A549 (cell line): ENCODE results near the gene NETO2. TPM values are rescaled to one million over a fixed set of nuclear protein-coding genes. Genes with fewer than 3 reads are reported as not detected.

Source experiments
- ATAC-seq, 2 experiments: fragments of 200-7000 bp in 1 of 2; fragments of >200 bp in 1 of 2; cut with Nextera tagmentation in 1 of 2; cut with Tn5 transposase in 1 of 2; 3 replicates each; pipeline versions ENCODE4 v1.8.0 to v1.9.1; 2018 to 2020; ENCODE audit warnings: mild to moderate bottlenecking in 1 of 2, moderate library complexity in 1 of 2
- CTCF ChIA-PET: fragments of 300-600 bp; sonication (Branson Sonifier 250); formaldehyde crosslinking; extraction: SDS; loops from one replicate; lab custom pipeline; 2021; ENCODE audit warnings: antibody characterized with exemption, inconsistent platforms; lab: Yijun Ruan, JAX
- POLR2A ChIA-PET: fragments of 350-600 bp; formaldehyde crosslinking; extraction: SDS; loops from one replicate; lab custom pipeline; 2021; ENCODE audit warnings: antibody characterized with exemption, inconsistent platforms; lab: Yijun Ruan, JAX
- DNase-seq, 2 experiments: peaks; one replicate each; pipeline versions ENCODE4 v3.0.0 to v3.0.0-alpha.2; 2011 to 2016; ENCODE audit warnings: low read depth in 1 of 2, low spot score in 1 of 2
- FAIRE-seq: peaks from 2 replicates; lab custom pipeline; 2011; peaks lifted over from hg19 to GRCh38; lab: Jason Lieb, UNC
- H3K27ac ChIP-seq, 2 experiments: fragments of >200 bp; sonication (Bioruptor Twin); formaldehyde crosslinking; 3 replicates each; pipeline ENCODE4 v1.5.1; 2016 to 2017
- H3K4me1 ChIP-seq: fragments of >200 bp; sonication (Bioruptor Twin); formaldehyde crosslinking; 3 replicates; pipeline ENCODE4 v1.6.1; 2016
- H3K4me2 ChIP-seq: fragments of >200 bp; sonication (Bioruptor Twin); formaldehyde crosslinking; 3 replicates; pipeline ENCODE4 v1.6.1; 2016
- H3K4me3 ChIP-seq: fragments of >200 bp; sonication (Bioruptor Twin); formaldehyde crosslinking; 3 replicates; pipeline ENCODE4 v1.5.1; 2016
- H3K9me3 ChIP-seq: fragments of >200 bp; sonication (Bioruptor Twin); formaldehyde crosslinking; 3 replicates; pipeline ENCODE4 v1.6.1; 2016
- ATOH8 ChIP-seq: fragments of 250-450 bp; sonication (Bioruptor Pico); IDR thresholded peaks from 2 replicates; pipeline ENCODE4 v1.5.0; 2020; ENCODE audit warnings: low read depth, mild to moderate bottlenecking, moderate library complexity
- BCL3 ChIP-seq: fragments of >200 bp; sonication (Bioruptor Twin); formaldehyde crosslinking; IDR thresholded peaks from 3 replicates; pipeline ENCODE4 v1.6.1; 2016
- BHLHE40 ChIP-seq: IDR thresholded peaks from 2 replicates; pipeline ENCODE4 v1.6.1; 2012; ENCODE audit warnings: low read depth, low read length, inconsistent platforms
- CBX2 ChIP-seq: fragments of 200-600 bp; sonication (generic); IDR thresholded peaks from 2 replicates; pipeline ENCODE4 v1.6.1; 2016; ENCODE audit warnings: low read depth, mild to moderate bottlenecking, borderline replicate concordance
- ELK1 ChIP-seq: fragments of 150-350 bp; IDR thresholded peaks from 2 replicates; pipeline ENCODE4 v1.6.1; 2014; ENCODE audit warnings: low read depth, mild to moderate bottlenecking, low read length
- FOSB ChIP-seq: fragments of 250-450 bp; sonication (Bioruptor Pico); IDR thresholded peaks from 2 replicates; pipeline ENCODE4 v1.5.0; 2020; ENCODE audit warnings: mild to moderate bottlenecking, moderate library complexity
- FOSL2 ChIP-seq, 2 experiments: fragments of 450-650 bp in 1 of 2; fragments of >200 bp in 1 of 2; sonication (Bioruptor Twin) in 1 of 2; formaldehyde crosslinking; IDR thresholded peaks; 2 replicates each; pipeline versions ENCODE4 v1.5.0 to v1.6.1; 2016 to 2020; ENCODE audit warnings: mild to moderate bottlenecking in 1 of 2, moderate library complexity in 1 of 2
- FOXS1 ChIP-seq: fragments of 250-450 bp; sonication (Bioruptor Pico); IDR thresholded peaks from 2 replicates; pipeline ENCODE4 v1.5.0; 2020; ENCODE audit warnings: mild to moderate bottlenecking, moderate library complexity
- HEYL ChIP-seq: fragments of 250-450 bp; sonication (Bioruptor Pico); IDR thresholded peaks from 2 replicates; pipeline ENCODE4 v1.8.0; 2021; ENCODE audit warnings: mild to moderate bottlenecking, moderate library complexity
- HMGXB4 ChIP-seq: fragments of 250-450 bp; sonication (Bioruptor Pico); IDR thresholded peaks from 2 replicates; pipeline ENCODE4 v1.5.0; 2021; ENCODE audit warnings: mild to moderate bottlenecking, moderate library complexity, borderline replicate concordance
- HOXA7 ChIP-seq: fragments of 250-450 bp; sonication (Bioruptor Pico); IDR thresholded peaks from 2 replicates; pipeline ENCODE4 v1.5.0; 2020; ENCODE audit warnings: mild to moderate bottlenecking, moderate library complexity
- KDM5A ChIP-seq: fragments of 200-600 bp; sonication (generic); IDR thresholded peaks from 2 replicates; pipeline ENCODE4 v1.6.1; 2016; ENCODE audit warnings: antibody characterized with exemption, mild to moderate bottlenecking
- MAX ChIP-seq: IDR thresholded peaks from 2 replicates; pipeline ENCODE4 v1.6.1; 2012
- NPAS2 ChIP-seq: fragments of 250-450 bp; sonication (Bioruptor Pico); IDR thresholded peaks from 2 replicates; pipeline ENCODE4 v1.8.0; 2022; ENCODE audit warnings: mild to moderate bottlenecking, moderate library complexity, borderline replicate concordance
- PBX3 ChIP-seq: IDR thresholded peaks from 2 replicates; pipeline ENCODE4 v1.6.1; 2012
- PHF8 ChIP-seq: fragments of 200-600 bp; sonication (generic); IDR thresholded peaks from 2 replicates; pipeline ENCODE4 v1.6.1; 2016; ENCODE audit warnings: low read depth, mild to moderate bottlenecking, antibody characterized with exemption, moderate library complexity, borderline replicate concordance
- POLR2AphosphoS2 ChIP-seq: conservative IDR thresholded peaks from 2 replicates; pipeline ENCODE4 v1.6.1; 2012; ENCODE audit warnings: low read length, improper control_type of control experiment, inconsistent platforms
- RFX5 ChIP-seq: fragments of 450-650 bp; IDR thresholded peaks from 2 replicates; pipeline ENCODE4 v1.7.1; 2014; ENCODE audit warnings: antibody characterized with exemption, mild to moderate bottlenecking, moderate library complexity
- SMC3 ChIP-seq: fragments of >200 bp; sonication (Bioruptor Twin); formaldehyde crosslinking; IDR thresholded peaks from 3 replicates; pipeline ENCODE4 v1.6.1; 2018; ENCODE audit warnings: inconsistent platforms
- TP53 ChIP-seq: fragments of 250-450 bp; sonication (Bioruptor Pico); IDR thresholded peaks from 2 replicates; pipeline ENCODE4 v1.5.0; 2021; ENCODE audit warnings: mild to moderate bottlenecking, moderate library complexity
- USF2 ChIP-seq: fragments of 450-650 bp; IDR thresholded peaks from 2 replicates; pipeline ENCODE4 v1.6.1; 2014; ENCODE audit warnings: antibody characterized with exemption
- ZC3H11A ChIP-seq: fragments of 450-650 bp; IDR thresholded peaks from 2 replicates; pipeline ENCODE4 v1.6.1; 2014; ENCODE audit warnings: antibody characterized with exemption, mild to moderate bottlenecking
- ZNF302 ChIP-seq: fragments of 250-450 bp; sonication (Bioruptor Pico); IDR thresholded peaks from 2 replicates; pipeline ENCODE4 v1.9.0; 2021; ENCODE audit warnings: inconsistent platforms, mild to moderate bottlenecking, moderate library complexity
- WGBS: methylation state at CpG from one replicate; pipeline ENCODE4 v1.1.6; 2017; ENCODE audit errors: missing lambda C conversion rate; 5-methylcytosine and 5-hydroxymethylcytosine counted together
- polyA plus RNA-seq, 4 experiments: library from polyadenylated mRNA; depleted of rRNA in 3 of 4; stranded (reverse); fragments of >200 nt; fragmentation: RNase III in 1 of 4; extraction: RNeasy Plus Mini Kit Qiagen cat#74134 plus additional on column Dnase treatment in 1 of 4; gene quantifications; 2 replicates in 3 of 4; 3 replicates in 1 of 4; pipeline ENCODE4 v1.2.3, GENCODE V29; 2011 to 2017

NETO2 gene
- polyA plus RNA-seq, 2 of the 4 experiments (the other 2 are of a cell fraction) = 65.2 to 139 TPM

- POLR2A ChIA-PET = no interaction called here
Measured at GRCh38 chr16:47046726-47047523, 96.8 kb downstream of the NETO2 start.

GRCh38 chr16:47045459-47045858, 98.3 kb downstream of the NETO2 start:
- ChIA-PET POLR2A (no interaction called here), CTCF (interaction anchor here (0.6 kb wide), 1 partner anchor 96 kb away, joined by 5 read pairs; no protein-coding TSS in a partner anchor)
- no peaks in the 10 kb centered on the region for H3K9me3 ChIP-seq
- no peaks in the 10 kb centered on the region for H3K4me1 ChIP-seq
- no peak overlapping the region for H3K27ac ChIP-seq
- DNase-seq = no peak
- 74% methylated on average over 3 of the region's 3 CpGs for WGBS
- TF ChIP-seq PHF8 = no peak
- no peak for TF ChIP-seq TP53 (CRISPR knock-in tag)
- no peak for TF ChIP-seq MAX
- TF ChIP-seq USF2 = no peak
- TF ChIP-seq ZC3H11A = no peak
- no peak for TF ChIP-seq HOXA7
- no peak for TF ChIP-seq POLR2AphosphoS2
- ATAC-seq = no peak
- H3K4me3 ChIP-seq = no peak overlapping the region
- no peak for FAIRE-seq
- H3K4me2 ChIP-seq = no peak overlapping the region

More at GRCh38 chr16:47046726-47047523, 96.8 kb downstream of the NETO2 start:
- no peak overlapping the region for H3K4me3 ChIP-seq
- DNase-seq (no peak), ATAC-seq (no peak), FAIRE-seq (no peak)
- CTCF ChIA-PET = interaction anchor here (0.7 to 3.2 kb wide), 5 partner anchors 9 to 97 kb away, joined by 4 to 26 read pairs (median 4); partner anchors contain the start of gene NETO2
- no peaks in the 10 kb centered on the region for H3K4me1 ChIP-seq
- no peaks in the 10 kb centered on the region for H3K9me3 ChIP-seq
- H3K27ac ChIP-seq = no peak overlapping the region
- WGBS = 71% methylated on average over 8 of the region's 8 CpGs
- H3K4me2 ChIP-seq = no peak overlapping the region
- TF ChIP-seq SMC3 (no peak), NPAS2 (CRISPR knock-in tag) (no peak), BCL3 (no peak), HMGXB4 (no peak), FOXS1 (CRISPR knock-in tag) (no peak)

- Histone ChIP-seq H3K4me1 (no peaks in the 10 kb centered on the region), H3K9me3 (no peaks in the 10 kb centered on the region), H3K27ac (no peak overlapping the region), H3K4me2 (no peak overlapping the region), H3K4me3 (no peak overlapping the region)
- CTCF ChIA-PET = interaction anchor here (0.6 kb wide), 1 partner anchor 95 kb away, joined by 5 read pairs; no protein-coding TSS in a partner anchor
- FAIRE-seq (no peak), DNase-seq (no peak), ATAC-seq (no peak)
- POLR2A ChIA-PET = interaction anchor here (0.6 kb wide), 1 partner anchor 24 kb away, joined by 3 read pairs; no protein-coding TSS in a partner anchor
- 70% methylated on average over 8 of the region's 8 CpGs for WGBS
- no peak for TF ChIP-seq HEYL
- no peak for TF ChIP-seq BHLHE40
- no peak for TF ChIP-seq PBX3
- TF ChIP-seq FOSB = no peak
- no peak for TF ChIP-seq ATOH8
- no peak for TF ChIP-seq CBX2
- no peak for TF ChIP-seq RFX5
- TF ChIP-seq FOSL2 (IDR thresholded peaks at IDR 0.05) = no peak
- no peak for TF ChIP-seq FOSL2 (CRISPR knock-in tag; IDR thresholded peaks at IDR 0.05)
- TF ChIP-seq ZNF302 (CRISPR knock-in tag) = no peak
- no peak for TF ChIP-seq KDM5A
- TF ChIP-seq ELK1 = no peak
Measured at GRCh38 chr16:47045023-47045422, 98.7 kb downstream of the NETO2 start.
